Psoas muscle (tissue), 8 donors: Measurements from ENCODE around the gene CDC42BPG. TPM values are rescaled to one million over a fixed set of nuclear protein-coding genes. Genes with fewer than 3 reads are reported as not detected.
A peak's percentile ranks its signal among the peaks of the same experiment; 100 is the strongest.

Experiments
- ATAC-seq, 4 donors: fragments of 200-7000 bp; cut with Tn5 transposase; one replicate each; pipeline ENCODE4 v1.9.1; 2020; ENCODE audit warnings: moderate library complexity in 3 of 4, mild to moderate bottlenecking in 2 of 4
- DNase-seq, 2 donors: peaks; one replicate each; pipeline ENCODE4 v3.0.0-alpha.2; 2020
- H3K27ac ChIP-seq: fragments of 200-600 bp; one replicate; pipeline ENCODE4 v1.8.0; 2022
- H3K27me3 ChIP-seq, 3 donors: fragments of 200-600 bp in 1 of 3; one replicate each; pipeline versions ENCODE4 v1.6.1 to v1.8.0; 2013 to 2022; ENCODE audit warnings: low read length in 2 of 3, mild to moderate bottlenecking in 2 of 3, moderate library complexity in 1 of 3; ENCODE audit not compliant: insufficient read depth in 3 of 3
- H3K36me3 ChIP-seq, 2 donors: fragments of 200-600 bp in 1 of 2; one replicate each; pipeline versions ENCODE4 v1.6.1 to v1.8.0; 2013 to 2022; ENCODE audit warnings: low read depth in 1 of 2, mild to moderate bottlenecking in 1 of 2, moderate library complexity in 1 of 2; ENCODE audit not compliant: insufficient read depth in 1 of 2
- H3K4me1 ChIP-seq: fragments of 200-600 bp; one replicate; pipeline ENCODE4 v1.8.0; 2022
- H3K4me3 ChIP-seq: fragments of 200-600 bp; one replicate; pipeline ENCODE4 v1.8.0; 2022; ENCODE audit warnings: mild to moderate bottlenecking
- H3K9me3 ChIP-seq: fragments of 200-600 bp; one replicate; pipeline ENCODE4 v1.8.0; 2022
- WGBS, 3 donors: extraction: QIAGEN DNeasy Blood & Tissue Kit; methylation state at CpG; one replicate each; pipeline versions ENCODE4 v1.1.6 to v1.1.7; 2013; 5-methylcytosine and 5-hydroxymethylcytosine counted together
- intact Hi-C, 2 donors: fragments of 100-400 bp; cut with DNase I; formaldehyde crosslinking; loops; one replicate each; pipeline versions ENCODE4 v1.11.0 to v1.14.2; 2022
- long read RNA-seq, 2 donors: library from polyadenylated mRNA; unstranded; transcript quantifications; one replicate each; pipeline ENCODE4 v2.0.0, GENCODE V29; 2021
- polyA plus RNA-seq, 3 donors: library from polyadenylated mRNA; stranded (reverse); fragments of 200-250 nt; gene quantifications; one replicate each; pipeline ENCODE4 v1.2.3, GENCODE V29; 2013
- total RNA-seq, 4 donors: library from RNA; stranded (reverse); fragmentation: NEBNext Ultra II Directional in 2 of 4; extraction: Animal tissue kit (Norgen Biotek cat#: 25700) in 2 of 4; gene quantifications; one replicate each; pipeline versions ENCODE4 v1.2.1 to v1.2.4, GENCODE V29; 2021 to 2023
- TF ChIP-seq, protein P1 (sequence below): fragments of 200-600 bp; IDR thresholded peaks from one replicate; pipeline ENCODE4 v1.8.0; 2022; ENCODE audit warnings: antibody characterized with exemption
- donor health status: healthy with polysubstance abuse.
- donor health status: DM: no; HTN: no; CAD: no; lungs with moderate emphysema.
- donor health status: Bipolar disorder and iron deficiency.
- donor health status: healthy.
- donor health status: DM: yes; HTN: yes; CAD: no.
- donor health status: DM: no; HTN: no; CAD: no.
- donor health status: DM: no; HTN: no; CAD: no.
- donor health status: DM: yes; HTN: yes; CAD: no.

Gene CDC42BPG, protein sequence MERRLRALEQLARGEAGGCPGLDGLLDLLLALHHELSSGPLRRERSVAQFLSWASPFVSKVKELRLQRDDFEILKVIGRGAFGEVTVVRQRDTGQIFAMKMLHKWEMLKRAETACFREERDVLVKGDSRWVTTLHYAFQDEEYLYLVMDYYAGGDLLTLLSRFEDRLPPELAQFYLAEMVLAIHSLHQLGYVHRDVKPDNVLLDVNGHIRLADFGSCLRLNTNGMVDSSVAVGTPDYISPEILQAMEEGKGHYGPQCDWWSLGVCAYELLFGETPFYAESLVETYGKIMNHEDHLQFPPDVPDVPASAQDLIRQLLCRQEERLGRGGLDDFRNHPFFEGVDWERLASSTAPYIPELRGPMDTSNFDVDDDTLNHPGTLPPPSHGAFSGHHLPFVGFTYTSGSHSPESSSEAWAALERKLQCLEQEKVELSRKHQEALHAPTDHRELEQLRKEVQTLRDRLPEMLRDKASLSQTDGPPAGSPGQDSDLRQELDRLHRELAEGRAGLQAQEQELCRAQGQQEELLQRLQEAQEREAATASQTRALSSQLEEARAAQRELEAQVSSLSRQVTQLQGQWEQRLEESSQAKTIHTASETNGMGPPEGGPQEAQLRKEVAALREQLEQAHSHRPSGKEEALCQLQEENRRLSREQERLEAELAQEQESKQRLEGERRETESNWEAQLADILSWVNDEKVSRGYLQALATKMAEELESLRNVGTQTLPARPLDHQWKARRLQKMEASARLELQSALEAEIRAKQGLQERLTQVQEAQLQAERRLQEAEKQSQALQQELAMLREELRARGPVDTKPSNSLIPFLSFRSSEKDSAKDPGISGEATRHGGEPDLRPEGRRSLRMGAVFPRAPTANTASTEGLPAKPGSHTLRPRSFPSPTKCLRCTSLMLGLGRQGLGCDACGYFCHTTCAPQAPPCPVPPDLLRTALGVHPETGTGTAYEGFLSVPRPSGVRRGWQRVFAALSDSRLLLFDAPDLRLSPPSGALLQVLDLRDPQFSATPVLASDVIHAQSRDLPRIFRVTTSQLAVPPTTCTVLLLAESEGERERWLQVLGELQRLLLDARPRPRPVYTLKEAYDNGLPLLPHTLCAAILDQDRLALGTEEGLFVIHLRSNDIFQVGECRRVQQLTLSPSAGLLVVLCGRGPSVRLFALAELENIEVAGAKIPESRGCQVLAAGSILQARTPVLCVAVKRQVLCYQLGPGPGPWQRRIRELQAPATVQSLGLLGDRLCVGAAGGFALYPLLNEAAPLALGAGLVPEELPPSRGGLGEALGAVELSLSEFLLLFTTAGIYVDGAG (N-terminal part only)
- total RNA-seq (1 to 10 TPM in 1 of 4 donors, under 1 TPM in 2, not detected in 1; 0.05 to 2.2 (median 0.08) TPM), polyA plus RNA-seq (under 1 TPM; 0.04 to 0.06 (median 0.05) TPM)
- long read RNA-seq, donor 1 = 0 reads
- long read RNA-seq, donor 2 = 0 reads

DNA sequence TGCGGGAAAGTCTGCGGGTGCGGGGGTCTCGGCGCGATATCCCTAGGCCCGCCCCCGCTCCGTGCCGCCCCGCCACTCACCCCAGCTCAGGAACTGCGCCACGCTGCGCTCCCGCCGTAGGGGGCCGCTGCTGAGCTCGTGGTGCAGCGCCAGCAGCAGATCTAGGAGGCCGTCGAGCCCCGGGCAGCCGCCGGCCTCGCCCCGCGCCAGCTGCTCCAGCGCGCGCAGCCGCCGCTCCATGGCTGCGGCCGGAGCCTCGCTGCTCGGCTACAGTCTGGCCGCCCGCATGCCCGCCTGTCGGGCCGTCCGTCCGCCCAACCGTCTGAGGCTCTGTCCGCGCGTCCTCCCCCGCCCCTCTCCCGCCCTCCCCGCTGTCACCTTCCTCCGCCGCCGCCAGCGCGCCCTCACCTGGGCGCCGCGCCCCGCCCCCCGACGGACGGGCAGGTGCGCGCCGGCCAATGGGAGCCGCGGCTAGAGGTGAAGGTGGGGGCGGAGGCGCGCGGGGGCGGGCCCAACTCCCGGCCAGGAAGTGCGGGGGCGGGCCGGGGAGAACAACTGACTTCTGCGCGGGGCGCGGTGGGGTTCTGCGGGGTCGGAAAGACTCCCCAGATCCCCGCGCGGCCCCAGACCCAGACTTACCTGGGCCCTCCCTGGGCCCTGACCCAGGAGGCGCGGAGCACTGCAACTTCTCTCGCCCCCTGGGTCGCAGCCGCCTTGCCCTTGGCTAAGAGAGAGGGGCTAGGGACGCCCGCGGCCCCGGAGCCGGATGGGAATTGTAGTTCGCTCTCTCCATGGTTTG is at the start of gene CDC42BPG:
Gene CDC42BPG (minus strand): TSS at position 324 of the 799 bp plus-strand sequence. CDS start 84 bp downstream, at position 240.
- Histone ChIP-seq H3K4me3 (peak within 1 kb of the TSS; percentile 59), H3K4me1 (peaks cover 21% of the 10 kb centered on the region), H3K27me3 (peaks cover 0 to 3% (median 2%) of the 10 kb centered on the region in 3 donors), H3K27ac (no peak within 1 kb of the TSS), H3K9me3 (no peaks in the 10 kb centered on the region), H3K36me3 (no peaks in the 10 kb centered on the region)
- DNase-seq = peak in 1 of 2 donors; percentile 84
- peak; percentile 41 to 62 (median 57) for ATAC-seq
- TF ChIP-seq, protein P1, sequence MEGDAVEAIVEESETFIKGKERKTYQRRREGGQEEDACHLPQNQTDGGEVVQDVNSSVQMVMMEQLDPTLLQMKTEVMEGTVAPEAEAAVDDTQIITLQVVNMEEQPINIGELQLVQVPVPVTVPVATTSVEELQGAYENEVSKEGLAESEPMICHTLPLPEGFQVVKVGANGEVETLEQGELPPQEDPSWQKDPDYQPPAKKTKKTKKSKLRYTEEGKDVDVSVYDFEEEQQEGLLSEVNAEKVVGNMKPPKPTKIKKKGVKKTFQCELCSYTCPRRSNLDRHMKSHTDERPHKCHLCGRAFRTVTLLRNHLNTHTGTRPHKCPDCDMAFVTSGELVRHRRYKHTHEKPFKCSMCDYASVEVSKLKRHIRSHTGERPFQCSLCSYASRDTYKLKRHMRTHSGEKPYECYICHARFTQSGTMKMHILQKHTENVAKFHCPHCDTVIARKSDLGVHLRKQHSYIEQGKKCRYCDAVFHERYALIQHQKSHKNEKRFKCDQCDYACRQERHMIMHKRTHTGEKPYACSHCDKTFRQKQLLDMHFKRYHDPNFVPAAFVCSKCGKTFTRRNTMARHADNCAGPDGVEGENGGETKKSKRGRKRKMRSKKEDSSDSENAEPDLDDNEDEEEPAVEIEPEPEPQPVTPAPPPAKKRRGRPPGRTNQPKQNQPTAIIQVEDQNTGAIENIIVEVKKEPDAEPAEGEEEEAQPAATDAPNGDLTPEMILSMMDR = peak; percentile 58
- 2 to 6% (median 4%) methylated on average over 46 to 96 of the region's 96 CpGs for WGBS, 3 donors
- intact Hi-C loops = loop anchor here in 1 of 2 donors (5.0 to 10.0 kb wide), 3 partner anchors 57 to 270 kb away; partner anchors contain the start of genes ARL2, TM7SF2 and ZNHIT2

DNA sequence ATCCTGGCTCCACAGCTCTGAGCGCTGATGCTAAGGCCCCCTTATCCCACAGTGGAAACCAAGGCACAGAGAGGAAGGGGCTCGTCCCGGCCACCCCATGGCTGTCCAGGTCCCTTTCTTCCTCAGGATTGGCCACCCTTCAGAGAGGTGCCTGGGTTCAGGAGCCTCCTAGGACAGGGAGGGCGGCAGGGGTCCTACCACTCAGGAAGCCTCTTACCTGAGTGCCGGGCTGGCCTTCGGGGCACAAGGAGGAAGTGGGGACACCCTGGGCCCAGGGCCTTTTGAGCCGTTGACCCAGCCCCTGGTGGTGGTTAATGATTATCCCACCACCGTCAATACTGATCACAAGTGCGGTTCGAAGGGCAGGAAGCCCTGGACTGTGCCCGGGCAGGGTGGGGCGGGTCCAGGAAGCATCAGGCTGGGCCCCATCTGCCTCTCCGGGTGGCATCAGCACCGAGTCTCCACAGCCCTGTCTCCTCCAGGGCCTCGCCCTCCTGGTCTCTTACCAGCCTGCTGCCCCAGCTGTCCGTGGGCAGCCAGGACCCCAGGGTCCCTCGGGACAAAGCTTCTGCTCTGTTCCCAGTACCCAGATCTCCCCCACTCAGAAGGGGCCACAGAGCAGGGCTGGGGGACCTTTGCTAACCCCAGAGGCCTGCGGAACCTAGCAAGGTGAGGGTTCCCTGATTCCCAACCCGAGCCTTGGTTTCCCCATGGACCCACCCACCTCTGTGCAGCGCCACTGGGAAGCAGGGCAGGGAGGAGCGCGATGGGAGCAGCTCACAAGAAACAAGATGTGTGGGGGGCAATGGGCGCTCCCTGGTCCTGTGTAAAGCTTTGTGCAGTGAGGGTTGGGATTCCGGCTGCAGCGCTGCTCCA is 49.0 kb upstream of the CDC42BPG start:
- no peak for DNase-seq
- Histone ChIP-seq H3K36me3 (peaks cover 0 to 32% of the 10 kb centered on the region in 2 donors), H3K4me1 (no peaks in the 10 kb centered on the region), H3K27me3 (no peaks in the 10 kb centered on the region), H3K9me3 (no peaks in the 10 kb centered on the region), H3K27ac (no peak overlapping the region), H3K4me3 (no peak overlapping the region)
- ATAC-seq = peak in 1 of 4 donors; percentile 7
- intact Hi-C loops = loop anchor here (1.0 to 2.0 kb wide), 2 partner anchors 46 to 47 kb away; no protein-coding TSS in a partner anchor
- 71 to 75% (median 75%) methylated on average over 23 to 25 of the region's 25 CpGs for WGBS, 3 donors
- TF ChIP-seq, protein P1 = no peak

DNA sequence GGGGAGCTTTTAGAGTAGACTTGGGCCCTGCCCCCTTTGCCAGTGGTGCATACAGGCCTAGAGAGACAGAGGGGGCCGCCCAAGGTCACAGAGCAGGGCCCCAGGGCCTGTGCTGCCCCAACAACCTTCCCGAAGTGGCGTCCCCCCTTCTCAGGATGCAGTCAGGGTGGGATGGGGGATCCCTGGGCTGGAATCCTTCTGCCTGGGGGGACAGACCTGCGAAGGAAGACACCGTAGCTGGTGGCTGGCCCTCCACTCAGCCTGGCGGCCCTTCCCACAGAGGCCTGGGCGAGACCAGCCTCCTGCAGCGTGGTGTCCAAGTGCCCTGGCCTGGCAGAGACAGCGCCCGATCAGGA is 48.4 kb upstream of the CDC42BPG start:
- peak overlapping the region; percentile 23 for H3K27ac ChIP-seq
- peak in 1 of 2 donors; percentile 15 for DNase-seq
- WGBS, 3 donors = 84 to 90% (median 90%) methylated on average over 9 to 10 of the region's 10 CpGs

More for the DNA sequence above, 48.4 kb upstream of the CDC42BPG start:
- Histone ChIP-seq H3K4me1 (peaks cover under 1% of the 10 kb centered on the region), H3K9me3 (no peaks in the 10 kb centered on the region), H3K36me3 (peaks cover 0 to 26% of the 10 kb centered on the region in 2 donors), H3K27me3 (no peaks in the 10 kb centered on the region), H3K4me3 (no peak overlapping the region)
- TF ChIP-seq, protein P1 = no peak
- intact Hi-C loops = loop anchor here in 1 of 2 donors (2.0 kb wide), 1 partner anchor 46 kb away; no protein-coding TSS in a partner anchor
- no peak for ATAC-seq
